ENCODE measurements around the gene EMSY. TPM values are rescaled to one million over a fixed set of nuclear protein-coding genes. Genes with fewer than 3 reads are reported as not detected.

The EMSY gene
- total and polyA plus RNA-seq, 2 donors (not counting 3 experiments of a cell fraction or from before 2014, with no cell fraction given), result 18.3 to 25.7 TPM

- dilution Hi-C loops (cut with MboI; ENCODE audit: extremely low pct_ligation_motif_present, low sequenced_read_pairs), result no loop called here
- no peaks in the 10 kb centered on the region for H3K36me3 ChIP-seq (ENCODE audit: control insufficient read depth in 2 of 2, extremely low read depth in 1 of 2, insufficient read depth in 2 of 2, low read length in 2 of 2)
- BruUV-seq (replicated peaks), result no TSS peak
- no peaks in the 10 kb centered on the region for H3K9me1 ChIP-seq (replicated peaks; ENCODE audit: control insufficient read depth, extremely low read depth, insufficient read depth, low read length)
- no peaks in the 10 kb centered on the region for H3K79me2 ChIP-seq (ENCODE audit: control insufficient read depth, insufficient read depth, low read length)
- H4K20me1 ChIP-seq (replicated peaks; ENCODE audit: control insufficient read depth, extremely low read depth, insufficient read depth, low read length), result no peaks in the 10 kb centered on the region
- TF ChIP-seq POLR2AphosphoS5 (IDR thresholded peaks at IDR 0.05; ENCODE audit: insufficient read depth, low read depth, low read length), result no peak
- no peak for TF ChIP-seq CTCF (IDR thresholded peaks at IDR 0.05; ENCODE audit: extremely low read depth in 1 of 2, insufficient read depth in 1 of 2, low read depth in 1 of 2, low read length in 2 of 2)
- no peak for TF ChIP-seq GATA2 (IDR thresholded peaks at IDR 0.05; ENCODE audit: insufficient read depth, insufficient read length, low read depth, low read length)
- no peak for TF ChIP-seq MAX (IDR thresholded peaks at IDR 0.05; ENCODE audit: insufficient read depth, insufficient read length)
- no peak for TF ChIP-seq JUN (IDR thresholded peaks at IDR 0.05; ENCODE audit: borderline replicate concordance, insufficient read depth, insufficient read length, low read depth)
- TF ChIP-seq FOS (IDR thresholded peaks at IDR 0.05; ENCODE audit: borderline replicate concordance, insufficient read depth, low read length), result no peak
- no peak for TF ChIP-seq POLR2A (IDR thresholded peaks at IDR 0.05; ENCODE audit: low read depth, low read length)
- no peak for TF ChIP-seq EZH2 (IDR thresholded peaks at IDR 0.05; ENCODE audit: borderline replicate concordance, low read depth, low read length, severe bottlenecking)
- TF ChIP-seq MYC (IDR thresholded peaks at IDR 0.05; ENCODE audit: low read depth, low read length), result no peak
- no peaks in the 10 kb centered on the region for H3K9me3 ChIP-seq (replicated peaks; ENCODE audit: control insufficient read depth, insufficient read depth, low read length)
- ChIA-PET CTCF (interaction anchor here (0.5 to 5.5 kb wide), 3 partner anchors 12 to 100 kb away, joined by 4 to 134 read pairs (median 4); partner anchors contain the start of gene LRRC32), POLR2A (no interaction called here)
- intact Hi-C loops (cut with micrococcal nuclease), result no loop called here
- no peaks in the 10 kb centered on the region for H3K27me3 ChIP-seq (ENCODE audit: control insufficient read depth in 2 of 2, insufficient read depth in 2 of 2, low read length in 2 of 2)
- H3K9ac ChIP-seq (replicated peaks; ENCODE audit: extremely low read depth, insufficient read depth, low read length), result no peak overlapping the region
- no peak overlapping the region for H3K27ac ChIP-seq (ENCODE audit: insufficient read depth, low read depth, low read length)
- H2AFZ ChIP-seq (ENCODE audit: low read depth, low read length), result no peak overlapping the region
- H3K4me3 ChIP-seq (replicated peaks in 1 of 3; ENCODE audit: insufficient read depth in 1 of 3, low read depth in 1 of 3, low read length in 3 of 3), result no peak overlapping the region
- DNase-seq (ENCODE audit: low read depth, low spot score) (no peak), FAIRE-seq (no peak)
- peaks cover 28% of the 10 kb centered on the region for H3K4me1 ChIP-seq (ENCODE audit: control insufficient read depth, extremely low read depth, insufficient read depth, low read length)
- H3K4me2 ChIP-seq (ENCODE audit: insufficient read depth, low read length), result no peak overlapping the region
Observed at GRCh38 chr11:76574406-76574805, 129.6 kb downstream of the EMSY start.

Measured in endothelial cell of umbilical vein (primary cell).